CD4-positive, alpha-beta T cell treated with Interleukin-12 subunit alpha and Interleukin-12 subunit beta, for 1 hour (primary cell): ENCODE results near the gene SSUH2.
"Not testable (repeated sequence)": the region's sequence is repeated elsewhere in the genome, so short reads cannot be mapped to it uniquely, and the experiment has no call there.

Experiments used
- DNase-seq: peaks from one replicate; pipeline ENCODE4 v3.0.0-alpha.2; 2020

The SSUH2 gene, protein sequence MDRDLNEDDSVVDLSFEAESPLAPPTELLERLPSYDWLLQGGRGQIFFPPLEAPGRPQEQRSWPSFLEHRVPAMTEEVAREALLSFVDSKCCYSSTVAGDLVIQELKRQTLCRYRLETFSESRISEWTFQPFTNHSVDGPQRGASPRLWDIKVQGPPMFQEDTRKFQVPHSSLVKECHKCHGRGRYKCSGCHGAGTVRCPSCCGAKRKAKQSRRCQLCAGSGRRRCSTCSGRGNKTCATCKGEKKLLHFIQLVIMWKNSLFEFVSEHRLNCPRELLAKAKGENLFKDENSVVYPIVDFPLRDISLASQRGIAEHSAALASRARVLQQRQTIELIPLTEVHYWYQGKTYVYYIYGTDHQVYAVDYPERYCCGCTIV

DNA sequence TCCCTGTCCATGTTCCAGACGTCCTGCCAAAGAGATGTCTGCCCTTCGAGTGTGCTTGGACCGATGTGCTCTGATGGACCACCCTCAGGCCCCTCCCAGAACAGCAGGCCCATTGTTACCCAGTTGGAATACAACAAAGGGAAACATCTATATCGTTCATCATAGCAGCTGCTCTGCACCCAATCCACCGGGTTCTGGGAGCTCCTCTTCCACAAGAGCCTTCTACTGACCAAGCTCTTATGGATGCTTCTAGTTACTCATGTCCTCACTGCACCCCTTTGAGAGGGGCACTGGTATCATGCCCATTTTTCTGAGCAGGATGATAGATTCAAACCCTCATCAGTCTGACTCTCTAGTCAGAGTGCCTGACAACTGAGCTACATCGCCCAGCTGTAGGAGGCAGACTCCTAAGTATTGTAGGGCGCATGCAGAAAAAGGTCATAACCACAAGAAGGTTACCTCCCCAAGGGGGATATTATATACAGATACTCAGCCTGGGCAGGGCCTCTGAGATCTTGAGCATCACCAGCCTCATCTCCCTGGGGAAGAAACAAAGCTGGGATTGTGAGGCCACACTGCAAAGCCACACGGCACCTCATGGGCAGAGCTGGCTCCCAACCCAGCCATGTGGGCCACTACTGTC lies at the start of gene SSUH2:
SSUH2 (minus strand) TSS at position 51 of the 643 bp plus-strand sequence; CDS start at position 11, 40 bp downstream.
- no peak for DNase-seq

DNA sequence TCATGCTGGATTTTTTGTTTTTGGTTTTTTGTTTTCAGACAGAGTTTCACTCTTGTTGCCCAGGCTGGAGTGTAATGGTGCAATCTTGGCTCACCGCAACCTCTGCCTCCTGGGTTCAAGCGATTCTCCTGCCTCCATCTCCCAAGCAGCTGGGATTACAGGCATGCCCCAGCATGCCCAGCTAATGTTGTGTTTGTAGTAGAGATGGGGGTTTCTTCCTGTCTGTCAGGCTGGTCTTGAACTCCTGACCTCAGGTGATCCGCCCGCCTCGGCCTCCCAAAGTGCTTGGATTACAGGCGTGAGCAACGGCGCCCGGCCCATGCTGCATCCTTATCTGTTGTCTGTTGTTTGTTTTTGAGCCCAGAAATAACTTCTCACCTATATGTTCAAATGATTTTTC lies 46.7 kb upstream of the SSUH2 start:
- DNase-seq = not testable (repeated sequence)

DNA sequence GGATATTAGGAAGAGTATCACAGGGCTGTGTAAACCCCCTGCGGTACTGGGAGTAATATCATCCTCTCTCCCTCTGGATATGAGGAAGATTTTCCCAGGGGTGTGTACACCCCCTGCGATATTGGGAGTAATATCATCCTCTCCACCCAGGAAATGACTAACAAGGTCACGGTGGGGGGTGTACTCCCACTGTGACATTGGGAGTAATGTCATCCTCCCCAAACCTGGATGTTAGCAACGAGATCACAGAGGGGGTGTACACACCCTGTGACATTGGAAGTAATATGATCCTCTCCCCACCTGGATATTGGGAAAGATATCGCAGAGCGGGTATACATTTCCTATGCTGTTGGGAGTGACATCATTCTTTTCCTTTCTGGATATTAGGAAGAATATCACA lies 40.4 kb upstream of the SSUH2 start:
- DNase-seq = not testable (repeated sequence)

DNA sequence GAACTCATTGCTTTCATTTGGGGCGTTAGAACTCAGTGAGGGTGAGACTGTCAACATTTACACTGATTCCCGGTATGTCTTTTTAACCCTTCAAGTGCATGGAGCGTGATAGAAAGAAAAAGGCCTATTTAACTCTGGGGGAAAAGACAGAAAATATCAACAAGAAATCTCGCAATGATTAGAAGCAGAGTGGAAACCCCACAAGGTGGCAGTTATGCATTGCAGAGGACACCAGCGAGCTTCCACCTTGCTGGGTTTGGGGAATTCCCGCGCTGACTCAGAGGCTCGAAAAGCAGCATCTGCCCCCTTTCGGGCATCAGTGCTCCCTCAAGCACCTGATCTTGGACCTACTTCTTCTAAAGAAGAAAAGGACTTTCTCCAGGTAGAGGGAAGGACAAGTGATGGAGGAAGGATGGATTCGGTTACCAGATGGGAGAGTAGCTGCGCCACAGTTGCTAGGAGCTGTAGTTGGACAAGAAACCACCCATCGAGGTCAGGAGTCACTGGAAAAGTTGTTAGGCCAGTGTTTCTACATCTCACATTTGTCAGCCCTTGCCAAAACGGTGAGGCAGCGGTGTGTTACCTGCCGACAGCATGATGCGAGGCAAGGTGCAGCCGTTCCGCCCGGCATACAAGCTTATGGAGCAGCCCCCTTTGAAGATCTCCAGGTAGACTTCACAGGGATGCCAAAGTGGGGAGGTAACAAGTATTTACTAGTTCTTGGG lies 38.4 kb upstream of the SSUH2 start:
- not testable (repeated sequence) for DNase-seq

DNA sequence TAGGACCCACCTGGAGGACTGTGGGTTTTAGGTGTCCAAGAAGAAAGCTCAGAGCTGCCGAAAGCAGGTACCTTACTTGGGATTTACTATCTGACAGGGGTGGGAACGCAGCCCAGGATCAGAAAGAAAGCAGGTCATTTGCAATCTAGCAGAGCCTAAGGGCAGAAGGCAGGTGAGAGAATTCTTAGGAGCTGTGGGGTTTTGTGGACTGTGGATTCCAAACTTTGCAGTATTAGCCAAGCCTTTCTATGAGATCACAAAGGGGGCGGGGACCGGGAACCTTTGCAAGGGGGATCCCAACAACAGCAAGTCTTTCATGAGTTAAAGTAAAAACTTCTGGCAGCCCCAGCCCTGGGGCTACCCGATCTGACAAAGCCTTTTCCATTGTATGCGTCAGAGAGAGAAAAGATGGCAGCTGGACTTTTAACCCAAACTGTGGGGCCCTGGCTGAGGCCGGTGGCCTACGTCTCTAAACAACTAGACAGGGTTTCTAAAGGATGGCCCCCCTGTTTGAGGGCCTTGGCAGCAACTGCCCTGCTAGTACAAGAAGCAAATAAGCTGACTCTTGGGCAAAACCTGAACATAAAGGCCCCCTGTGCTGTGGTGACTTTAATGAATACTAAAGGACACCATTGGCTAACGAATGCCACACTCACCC lies 37.4 kb upstream of the SSUH2 start:
- DNase-seq = not testable (repeated sequence)

DNA sequence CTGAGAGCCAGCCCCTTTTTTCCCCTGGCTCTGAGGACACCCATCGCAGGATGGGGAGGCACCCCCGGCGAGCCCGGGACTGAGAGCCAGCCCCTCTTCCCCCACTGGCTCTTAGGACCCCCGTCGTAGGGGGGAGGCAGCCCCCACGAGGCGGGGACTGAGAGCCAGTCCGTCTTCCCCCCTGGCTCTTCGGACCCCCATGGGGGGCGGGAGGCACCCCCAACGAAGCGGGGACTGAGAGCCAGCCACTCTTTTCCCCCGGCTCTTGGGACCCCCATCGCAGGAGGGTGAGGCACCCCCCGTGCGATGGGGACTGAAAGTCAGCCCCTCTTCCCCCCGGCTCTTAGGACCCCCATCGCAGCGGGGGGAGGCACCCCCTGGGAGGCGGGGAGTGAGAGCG lies 36.8 kb upstream of the SSUH2 start:
- no peak for DNase-seq

DNA sequence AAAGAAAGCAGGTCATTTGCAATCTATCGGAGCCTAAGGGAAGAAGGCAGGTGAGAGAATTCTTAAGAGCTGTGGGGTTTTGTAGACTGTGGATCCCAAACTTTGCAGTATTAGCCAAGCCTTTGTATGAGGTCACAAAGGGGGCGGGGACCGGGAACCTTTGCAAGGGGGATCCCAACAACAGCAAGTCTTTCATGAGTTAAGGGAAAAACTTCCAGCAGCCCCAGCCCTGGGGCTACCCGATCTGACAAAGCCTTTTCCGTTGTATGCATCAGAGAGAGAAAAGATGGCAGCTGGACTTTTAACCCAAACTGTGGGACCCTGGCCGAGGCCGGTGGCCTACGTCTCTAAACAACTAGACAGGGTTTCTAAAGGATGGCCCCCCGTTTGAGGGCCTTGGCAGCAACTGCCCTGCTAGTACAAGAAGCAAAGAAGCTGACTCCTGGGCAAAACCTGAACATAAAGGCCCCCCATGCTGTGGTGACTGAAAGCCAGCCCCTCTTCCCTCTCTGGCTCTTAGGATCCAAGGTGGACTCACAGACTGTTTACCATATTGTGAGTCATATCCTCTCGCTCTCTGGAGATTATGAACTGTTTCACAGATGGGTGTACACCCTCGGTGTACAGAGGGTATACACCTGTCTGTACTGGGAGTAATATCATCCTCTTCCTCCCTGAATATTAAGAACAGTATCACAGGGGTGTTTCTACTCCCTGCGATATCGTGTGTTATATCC lies 35.4 kb upstream of the SSUH2 start:
- not testable (repeated sequence) for DNase-seq

DNA sequence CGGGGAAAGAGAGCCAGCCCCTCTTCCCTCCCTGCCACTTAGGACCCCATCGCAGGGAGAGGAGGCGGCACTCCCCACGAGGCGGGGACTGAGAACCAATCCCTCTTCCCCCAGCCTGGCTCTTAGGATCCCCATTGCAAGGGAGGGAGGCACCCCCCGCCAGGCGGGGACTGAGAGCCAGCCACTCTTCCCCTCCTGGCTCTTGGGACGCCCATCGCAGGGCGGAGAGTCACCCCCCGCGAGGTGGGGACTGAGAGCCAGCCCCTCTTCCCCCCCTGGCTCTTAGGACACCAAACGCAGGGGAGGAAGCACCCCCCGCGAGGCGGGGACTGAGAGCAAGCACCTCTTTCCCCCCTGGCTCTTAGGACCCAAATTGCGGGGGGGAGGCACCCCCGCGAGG lies 34.2 kb upstream of the SSUH2 start:
- DNase-seq = no peak

DNA sequence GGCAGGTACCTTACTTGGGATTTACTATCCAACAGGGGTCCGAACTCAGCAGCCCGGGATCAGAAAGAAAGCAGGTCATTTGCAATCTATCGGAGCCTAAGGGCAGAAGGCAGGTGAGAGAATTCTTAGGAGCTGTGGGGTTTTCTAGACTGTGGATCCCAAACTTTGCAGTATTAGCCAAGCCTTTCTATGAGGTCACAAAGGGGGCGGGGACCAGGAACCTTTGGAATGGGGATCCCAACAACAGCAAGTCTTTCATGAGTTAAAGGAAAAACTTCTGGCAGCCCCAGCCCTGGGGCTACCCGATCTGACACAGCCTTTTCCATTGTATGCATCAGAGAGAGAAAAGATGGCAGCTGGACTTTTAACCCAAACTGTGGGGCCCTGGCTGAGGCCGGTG lies 32.7 kb upstream of the SSUH2 start:
- not testable (repeated sequence) for DNase-seq

DNA sequence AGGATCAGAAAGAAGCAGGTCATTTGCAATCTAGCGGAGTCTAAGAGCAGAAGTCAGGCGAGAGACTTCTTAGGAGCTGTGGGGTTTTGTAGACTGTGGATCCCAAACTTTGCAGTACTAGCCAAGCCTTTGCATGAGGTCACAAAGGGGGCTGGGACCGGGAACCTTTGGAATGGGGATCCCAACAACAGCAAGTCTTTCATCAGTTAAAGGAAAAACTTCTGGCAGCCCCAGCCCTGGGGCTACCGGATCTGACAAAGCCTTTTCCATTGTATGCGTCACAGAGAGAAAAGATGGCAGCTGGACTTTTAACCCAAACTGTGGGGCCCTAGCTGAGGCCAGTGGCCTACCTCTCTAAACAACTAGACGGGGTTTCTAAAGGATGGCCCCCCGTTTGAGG lies 31.0 kb upstream of the SSUH2 start:
- DNase-seq = not testable (repeated sequence)

DNA sequence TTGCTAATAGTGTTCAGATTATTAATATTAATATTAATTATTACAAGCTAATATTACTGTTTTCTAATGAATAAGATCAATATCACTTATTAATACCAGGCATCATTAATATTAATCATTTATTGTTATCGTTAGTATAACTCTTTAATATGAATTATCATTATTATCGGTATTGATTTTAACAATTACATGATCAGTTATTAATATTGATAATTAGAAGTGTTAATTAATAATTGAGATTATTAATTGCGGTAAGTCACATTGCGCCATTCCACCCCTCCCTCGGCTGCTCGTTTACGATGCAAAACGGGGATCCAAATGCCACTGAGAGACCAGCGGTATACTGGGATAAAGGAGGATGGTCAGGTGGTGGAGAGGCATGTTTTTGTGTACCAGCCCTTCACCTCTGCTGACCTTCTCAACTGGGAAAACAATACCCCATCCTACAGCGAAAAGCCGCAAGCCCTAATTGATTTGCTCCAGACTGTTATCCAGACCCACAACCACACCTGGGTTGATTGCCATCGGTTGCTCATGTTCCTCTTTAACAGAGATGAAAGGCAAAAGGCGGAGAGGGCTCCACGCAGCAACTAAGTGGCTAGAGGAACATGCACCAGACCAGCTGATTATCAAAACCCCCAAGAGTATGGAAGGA lies 28.6 kb upstream of the SSUH2 start:
- DNase-seq = no peak

DNA sequence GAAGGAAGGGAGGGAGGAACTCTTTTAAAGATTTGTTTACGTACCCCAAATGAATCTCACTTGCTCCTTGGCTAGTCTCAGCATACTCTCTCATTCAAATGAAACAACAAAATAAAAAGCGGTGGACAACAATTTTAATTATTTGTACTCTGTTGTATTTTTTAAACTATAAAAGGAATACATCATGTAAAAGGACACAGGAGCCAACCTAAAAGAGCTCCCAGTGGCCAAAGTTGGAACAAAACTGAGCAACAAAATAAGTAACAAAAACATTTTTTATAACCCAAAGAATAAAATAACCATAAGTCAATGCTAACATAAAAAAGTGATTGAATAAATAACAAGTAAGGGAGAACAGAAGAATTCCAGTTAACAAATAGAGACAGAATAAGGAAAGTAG lies 24.4 kb upstream of the SSUH2 start:
- DNase-seq = no peak

DNA sequence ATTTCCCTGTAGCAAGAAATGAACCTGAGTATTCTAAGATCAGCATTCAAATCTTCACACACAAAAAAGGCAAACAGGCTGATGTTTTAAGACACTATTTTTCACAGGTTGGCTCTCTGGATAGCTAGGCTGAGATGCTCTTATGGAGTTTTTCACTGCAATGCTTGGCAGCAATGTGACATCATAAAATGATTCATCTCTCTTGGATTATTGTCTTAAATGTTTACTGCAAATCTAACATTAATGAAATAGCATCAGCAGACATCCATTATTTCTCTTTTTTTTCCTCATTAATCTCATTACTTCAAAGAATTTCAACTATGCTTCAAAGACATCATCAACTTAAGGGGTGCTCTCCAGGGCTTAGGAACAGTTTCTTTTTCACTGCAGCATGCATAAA lies 23.6 kb upstream of the SSUH2 start:
- DNase-seq = no peak

DNA sequence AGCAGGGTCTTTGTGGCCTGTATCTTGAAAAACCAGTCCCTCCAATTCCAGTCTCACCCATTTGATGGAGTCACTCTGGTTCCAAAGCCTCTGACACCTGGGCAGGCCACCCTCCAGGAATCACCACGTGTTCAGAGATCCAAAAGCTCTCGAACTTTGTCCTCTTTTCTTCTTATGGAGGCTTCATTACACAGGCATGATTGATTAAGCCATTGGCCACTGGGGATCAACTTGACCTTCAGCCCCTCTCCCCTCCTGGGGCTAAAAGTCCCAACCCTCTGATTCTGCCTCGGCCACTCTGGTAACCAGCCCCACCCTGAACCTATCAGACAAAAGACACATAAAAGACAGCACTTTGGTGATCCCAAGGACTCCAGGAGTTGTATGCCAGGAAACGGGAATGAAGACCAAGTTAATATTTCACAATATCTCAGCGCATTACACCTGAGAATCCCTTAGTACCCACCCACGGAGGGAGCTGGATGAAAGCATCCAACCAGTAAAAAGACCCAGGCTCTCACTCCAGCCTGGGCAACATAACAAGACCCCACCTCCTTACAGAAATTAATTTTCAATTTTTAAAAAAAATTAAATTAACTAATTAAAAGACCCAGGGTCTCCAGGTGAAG lies 23.0 kb upstream of the SSUH2 start:
- DNase-seq = no peak

DNA sequence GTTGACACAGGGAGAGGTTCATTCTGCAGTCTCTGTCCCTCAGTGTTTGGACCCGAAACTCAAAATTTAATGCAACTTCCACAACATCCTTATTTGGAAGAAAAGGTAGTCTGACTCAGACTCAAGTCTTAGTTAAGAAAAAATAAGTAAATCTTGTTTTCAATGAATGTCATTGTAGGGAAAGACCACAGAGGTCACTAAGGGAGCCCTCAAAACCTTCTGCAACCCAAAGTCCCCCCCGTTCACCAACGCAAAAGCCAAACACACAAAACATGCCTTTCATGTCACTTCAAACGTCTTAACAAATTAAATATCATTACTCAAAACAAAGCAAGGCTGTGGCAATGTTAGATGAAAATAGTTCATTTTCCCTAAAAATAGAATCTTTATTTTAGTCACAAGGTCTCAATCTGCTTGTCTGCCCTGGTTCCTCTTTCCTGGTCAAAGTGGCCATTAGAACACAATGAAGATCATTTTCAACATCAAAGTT lies 20.9 kb upstream of the SSUH2 start:
- DNase-seq = no peak

DNA sequence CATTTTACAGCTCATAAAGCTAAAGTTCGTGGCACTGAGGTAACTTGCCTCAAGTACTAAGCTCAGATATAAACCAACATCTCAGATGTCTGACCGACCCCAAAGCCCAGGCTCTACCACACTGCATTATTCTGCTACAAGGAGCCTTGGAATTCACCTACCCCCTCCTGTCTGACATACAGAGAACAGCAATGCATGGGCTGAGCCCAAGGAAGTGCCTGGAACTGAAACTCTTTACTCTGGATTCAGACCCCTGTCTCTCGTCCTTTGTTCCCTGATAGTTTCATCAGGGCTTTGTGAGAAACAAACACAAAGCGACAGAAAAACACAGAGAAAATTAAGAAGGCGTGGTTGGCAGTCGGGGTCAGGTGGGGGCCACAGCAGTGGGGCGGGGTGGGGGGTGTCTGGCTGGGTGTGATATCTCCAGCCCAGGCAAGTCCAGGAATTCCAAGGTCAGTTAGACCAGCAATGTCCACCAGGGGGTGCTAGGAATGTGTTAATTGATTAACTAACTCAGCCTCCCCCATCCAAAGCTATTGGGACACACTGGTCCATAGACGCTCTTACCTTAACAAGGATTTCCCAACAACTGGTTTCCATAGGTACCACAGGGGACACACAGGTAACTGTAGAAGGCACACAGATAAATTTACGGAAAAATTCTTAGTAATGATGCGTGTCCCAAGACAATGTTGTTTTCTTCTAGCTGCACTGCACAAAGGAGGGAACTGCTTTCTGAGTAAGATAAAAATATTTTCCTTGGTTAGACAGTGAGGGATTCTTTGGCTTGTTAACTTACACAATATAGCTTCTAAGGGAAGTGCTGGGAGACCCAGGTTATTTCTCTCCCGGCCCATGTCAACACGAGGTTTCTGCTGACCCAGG lies 18.8 kb upstream of the SSUH2 start:
- DNase-seq = peak; percentile 32

DNA sequence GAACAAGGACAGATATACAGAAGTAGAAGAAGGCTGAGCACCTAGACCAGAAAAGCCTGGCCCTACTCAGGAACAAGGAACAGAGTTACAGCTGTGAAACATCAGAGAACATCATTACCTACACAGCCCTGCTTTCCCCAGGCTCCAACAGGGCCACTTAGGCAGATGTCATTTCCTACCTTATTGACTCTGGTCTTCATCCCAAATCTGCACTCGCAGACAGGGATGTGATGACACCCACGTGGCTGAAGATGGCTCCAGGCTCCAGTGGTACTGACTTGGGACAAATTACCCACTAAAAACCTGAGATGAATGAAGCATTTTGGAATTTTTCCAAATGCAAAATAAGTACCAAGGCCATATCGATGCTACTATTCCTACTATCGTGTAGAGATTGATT lies 18.0 kb upstream of the SSUH2 start:
- DNase-seq = no peak

DNA sequence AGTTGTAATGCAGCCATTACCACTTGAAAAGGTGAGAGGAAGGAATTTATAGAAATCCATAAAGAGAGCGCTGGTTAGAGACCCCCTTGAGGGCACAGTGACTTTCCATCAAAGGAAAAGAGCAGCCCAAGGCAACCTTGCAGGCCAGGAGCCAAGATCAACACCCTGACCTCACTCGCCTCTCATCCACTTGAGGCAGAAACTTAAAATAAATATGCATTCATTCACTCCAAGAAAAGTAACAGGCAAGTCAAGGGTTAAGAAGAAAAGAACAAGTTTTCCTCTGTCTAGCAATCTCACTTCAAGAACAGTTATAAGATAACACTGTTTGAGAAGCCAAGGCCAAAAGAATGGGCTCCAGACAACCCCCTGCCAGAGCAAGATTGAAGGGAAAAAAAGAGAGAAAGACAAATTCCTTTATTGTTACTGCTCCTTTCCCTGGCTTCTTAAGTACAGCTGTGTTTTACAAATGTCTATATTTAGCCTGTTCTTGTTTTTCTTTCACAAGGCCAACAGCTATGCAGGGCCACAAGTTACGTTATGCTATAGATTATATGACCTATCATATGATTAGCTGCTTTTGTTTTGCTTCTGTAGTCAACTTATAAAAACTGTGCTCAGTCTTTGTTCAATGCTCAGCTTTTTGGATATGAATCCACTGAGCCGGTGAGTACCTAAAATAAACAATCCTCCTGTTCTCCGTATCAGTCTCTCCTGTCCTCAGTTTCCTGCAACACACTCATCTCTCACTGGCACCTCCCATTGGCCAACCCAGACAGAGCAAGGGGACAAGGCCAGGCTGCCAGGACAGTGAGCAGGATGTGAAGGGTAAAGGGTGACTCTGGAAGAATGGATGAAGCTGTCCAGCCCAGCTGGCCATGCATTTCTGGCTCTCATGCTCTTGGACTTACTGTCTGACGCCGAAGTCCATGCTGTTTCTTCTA lies 15.8 kb upstream of the SSUH2 start:
- no peak for DNase-seq

DNA sequence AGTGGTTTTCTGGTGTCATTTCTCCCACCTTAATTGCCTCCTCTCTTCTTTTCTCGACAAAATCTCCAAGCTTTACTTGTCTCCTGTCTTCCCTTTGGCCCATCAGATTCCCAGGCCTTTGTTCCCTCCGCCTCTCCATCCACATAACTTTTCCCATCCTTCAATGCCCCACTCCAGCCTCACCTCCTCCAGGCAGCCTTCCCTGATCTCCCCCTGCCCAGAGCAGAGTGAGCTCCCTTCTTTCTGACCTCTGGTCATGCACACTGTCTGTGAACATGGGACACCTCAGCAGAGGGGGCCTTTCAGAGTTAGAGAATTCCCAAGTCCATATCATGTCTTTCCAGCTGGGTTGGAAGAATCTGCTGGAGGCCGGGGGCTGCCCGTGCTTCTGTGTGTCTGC lies 14.6 kb upstream of the SSUH2 start:
- DNase-seq = no peak
